Activated T-cell treated with anti-CD3 and anti-CD28 coated beads for 1 hour (primary cell): ENCODE measurements around the gene CEP162.
"Not testable (repeated sequence)": the region's sequence is repeated elsewhere in the genome, so short reads cannot be mapped to it uniquely, and the experiment has no call there.

Source experiments
- DNase-seq: peaks from one replicate; pipeline ENCODE4 v3.0.0-alpha.2; 2020; ENCODE audit warnings: low read depth

CEP162 gene

GRCh38 chr6:84141521-84141920, 85.9 kb downstream of the CEP162 start:
- DNase-seq, result no peak

- no peak for DNase-seq
Measured at GRCh38 chr6:84139311-84139710, 88.1 kb downstream of the CEP162 start.

GRCh38 chr6:84137989-84138575, 89.4 kb downstream of the CEP162 start:
- no peak for DNase-seq

GRCh38 chr6:84137051-84137375, 90.4 kb downstream of the CEP162 start:
- no peak for DNase-seq

GRCh38 chr6:84136364-84137050, 90.9 kb downstream of the CEP162 start:
- no peak for DNase-seq

- no peak for DNase-seq
Measured at GRCh38 chr6:84135291-84135690, 92.2 kb downstream of the CEP162 start.

- not testable (repeated sequence) for DNase-seq
Measured at GRCh38 chr6:84133385-84133784, 94.1 kb downstream of the CEP162 start.

- not testable (repeated sequence) for DNase-seq
Measured at GRCh38 chr6:84129588-84129987, 97.9 kb downstream of the CEP162 start.

GRCh38 chr6:84123186-84123585, 104.3 kb downstream of the CEP162 start:
- no peak for DNase-seq

GRCh38 chr6:84119277-84119676, 108.2 kb downstream of the CEP162 start:
- no peak for DNase-seq

- DNase-seq, result no peak
Measured at GRCh38 chr6:84118191-84118590, 109.3 kb downstream of the CEP162 start.

GRCh38 chr6:84114933-84115594, 112.4 kb downstream of the CEP162 start:
- not testable (repeated sequence) for DNase-seq

GRCh38 chr6:84111351-84111750, 116.1 kb downstream of the CEP162 start:
- not testable (repeated sequence) for DNase-seq

GRCh38 chr6:84107495-84107894, 119.9 kb downstream of the CEP162 start:
- DNase-seq, result no peak

- DNase-seq, result not testable (repeated sequence)
Measured at GRCh38 chr6:84105215-84105924, 122.1 kb downstream of the CEP162 start.

GRCh38 chr6:84103029-84103428, 124.4 kb downstream of the CEP162 start:
- DNase-seq, result no peak

GRCh38 chr6:84095156-84095555, 132.3 kb downstream of the CEP162 start:
- no peak for DNase-seq

- DNase-seq, result no peak
Measured at GRCh38 chr6:84093441-84094435, 133.7 kb downstream of the CEP162 start.

GRCh38 chr6:84089552-84089951, 137.9 kb downstream of the CEP162 start:
- DNase-seq, result no peak

GRCh38 chr6:84089081-84089480, 138.4 kb downstream of the CEP162 start:
- no peak for DNase-seq

GRCh38 chr6:84086545-84087429, 140.7 kb downstream of the CEP162 start:
- DNase-seq, result no peak
